HL-60/S4 treated with retinoic acid at 250 ng/mL for 4 days and 3 days (cell line): ENCODE measurements around the gene CDH4.
"Not testable (repeated sequence)": the region's sequence is repeated elsewhere in the genome, so short reads cannot be mapped to it uniquely, and the experiment has no call there.

Experiments used
- in situ Hi-C: fragments of 300-500 bp; cut with MboI; formaldehyde crosslinking; loops from 2 replicates; pipeline ENCODE4 v1.7.0; 2022; ENCODE audit warnings: low sequenced_read_pairs

CDH4 gene

GRCh38 chr20:61939691-61940360 lies 687.8 kb downstream of the CDH4 start:
- in situ Hi-C loops = no loop called here

- in situ Hi-C loops = no loop called here
Measured at GRCh38 chr20:61940491-61940890, 688.4 kb downstream of the CDH4 start.

GRCh38 chr20:61940976-61941720 lies 689.1 kb downstream of the CDH4 start:
- in situ Hi-C loops = no loop called here

GRCh38 chr20:61941721-61942405 lies 689.8 kb downstream of the CDH4 start:
- in situ Hi-C loops = no loop called here

- in situ Hi-C loops = no loop called here
Measured at GRCh38 chr20:61942526-61942925, 690.5 kb downstream of the CDH4 start.

- in situ Hi-C loops = not testable (repeated sequence)
Measured at GRCh38 chr20:61944967-61945366, 692.9 kb downstream of the CDH4 start.

GRCh38 chr20:61945495-61945894 lies 693.4 kb downstream of the CDH4 start:
- in situ Hi-C loops = not testable (repeated sequence)

- in situ Hi-C loops = not testable (repeated sequence)
Measured at GRCh38 chr20:61948056-61948455, 696.0 kb downstream of the CDH4 start.

- in situ Hi-C loops = no loop called here
Measured at GRCh38 chr20:61948586-61949362, 696.7 kb downstream of the CDH4 start.

GRCh38 chr20:61949363-61949713 lies 697.3 kb downstream of the CDH4 start:
- in situ Hi-C loops = no loop called here

GRCh38 chr20:61949714-61950640 lies 697.9 kb downstream of the CDH4 start:
- in situ Hi-C loops = no loop called here

GRCh38 chr20:61950641-61951071 lies 698.6 kb downstream of the CDH4 start:
- in situ Hi-C loops = no loop called here

- in situ Hi-C loops = no loop called here
Measured at GRCh38 chr20:61951695-61952533, 699.9 kb downstream of the CDH4 start.

GRCh38 chr20:61953037-61954021 lies 701.3 kb downstream of the CDH4 start:
- in situ Hi-C loops = no loop called here

- in situ Hi-C loops = no loop called here
Measured at GRCh38 chr20:61954276-61955021, 702.4 kb downstream of the CDH4 start.

GRCh38 chr20:61955668-61956395 lies 703.8 kb downstream of the CDH4 start:
- in situ Hi-C loops = no loop called here
